ENCODE measurements around the gene FAM120C.

FAM120C gene

GRCh38 chrX:54166915-54167314 is 16.1 kb downstream of the FAM120C start:
- DNase-seq = no peak

DNA sequence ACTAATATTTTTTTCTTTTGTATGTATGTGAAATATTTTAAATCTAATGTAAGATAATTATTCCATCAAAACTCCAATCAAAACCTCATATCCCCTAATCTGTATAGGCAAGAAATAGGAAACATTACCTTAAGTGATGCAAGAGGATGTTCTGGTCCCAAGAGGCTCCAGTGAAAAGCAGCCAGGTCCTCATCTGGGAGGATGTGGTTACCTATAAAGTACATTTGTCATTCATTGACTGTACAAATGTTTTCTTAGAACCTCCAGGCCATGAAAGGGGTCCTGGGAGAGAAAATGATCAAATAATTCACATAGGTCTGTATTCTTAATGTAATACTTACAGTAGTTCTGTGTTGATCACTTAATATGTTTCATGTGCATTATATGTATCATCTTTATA is 25.5 kb downstream of the FAM120C start:
- DNase-seq = no peak

DNA sequence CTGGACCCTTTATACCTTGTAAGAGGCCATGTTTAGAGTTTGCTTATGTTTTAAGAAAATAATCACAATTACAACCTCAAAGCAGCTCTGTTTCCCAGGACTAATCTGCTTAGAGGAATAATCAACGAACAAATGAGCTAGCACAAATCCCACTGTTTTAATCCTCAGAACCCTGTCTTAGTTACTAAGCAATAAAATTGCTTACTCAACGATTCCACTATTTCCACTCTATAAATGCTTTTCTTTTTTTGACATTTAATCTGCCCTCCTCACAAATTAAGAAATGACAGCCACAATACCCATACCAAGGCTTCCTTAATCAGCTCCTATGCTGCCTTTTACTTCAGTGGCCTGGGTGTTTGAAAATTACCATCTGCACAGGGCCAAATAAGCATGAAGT is 48.8 kb downstream of the FAM120C start:
- DNase-seq = no peak

GRCh38 chrX:54116391-54116790 is 66.7 kb downstream of the FAM120C start:
- DNase-seq = no peak

GRCh38 chrX:54093571-54093970 is 89.5 kb downstream of the FAM120C start:
- no peak for DNase-seq

DNA sequence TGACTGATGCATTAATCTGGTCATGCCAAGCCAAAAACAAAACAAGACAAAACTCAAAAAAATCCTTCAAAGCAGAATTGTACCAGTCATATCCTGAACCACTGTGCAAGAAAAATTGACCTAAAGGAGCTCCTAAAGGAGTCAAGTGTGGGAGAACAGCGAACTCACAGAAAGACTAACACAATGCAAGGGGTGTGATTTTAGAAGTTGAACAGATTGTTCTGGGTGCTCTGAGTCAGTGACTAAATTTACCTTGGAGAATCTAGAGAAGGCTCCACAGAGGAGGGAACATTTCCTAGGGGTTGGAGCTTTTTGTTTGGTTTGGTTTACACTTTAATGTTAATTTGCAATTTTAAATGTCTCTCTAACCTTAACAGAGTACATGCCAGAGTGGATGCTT is 89.9 kb downstream of the FAM120C start:
- no peak for DNase-seq

DNA sequence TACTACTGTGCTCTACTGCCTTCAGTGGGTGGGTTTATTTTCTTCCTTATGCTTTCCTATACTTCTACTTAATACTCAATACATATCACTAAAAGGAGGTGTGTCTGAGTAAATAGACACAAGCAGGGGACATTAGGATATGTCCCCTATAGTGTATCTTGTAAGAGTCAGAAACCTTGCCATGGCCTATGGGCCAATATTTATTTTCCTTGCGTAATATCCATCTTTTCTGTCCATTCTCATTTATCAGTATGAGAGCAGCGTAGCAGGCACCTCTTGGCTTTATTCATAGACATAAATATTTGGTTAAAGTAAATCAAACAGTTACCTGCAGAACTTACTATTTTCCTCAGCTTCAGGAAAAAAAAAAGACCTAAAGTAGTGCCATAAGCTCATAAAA is 92.2 kb downstream of the FAM120C start:
- DNase-seq = no peak

DNA sequence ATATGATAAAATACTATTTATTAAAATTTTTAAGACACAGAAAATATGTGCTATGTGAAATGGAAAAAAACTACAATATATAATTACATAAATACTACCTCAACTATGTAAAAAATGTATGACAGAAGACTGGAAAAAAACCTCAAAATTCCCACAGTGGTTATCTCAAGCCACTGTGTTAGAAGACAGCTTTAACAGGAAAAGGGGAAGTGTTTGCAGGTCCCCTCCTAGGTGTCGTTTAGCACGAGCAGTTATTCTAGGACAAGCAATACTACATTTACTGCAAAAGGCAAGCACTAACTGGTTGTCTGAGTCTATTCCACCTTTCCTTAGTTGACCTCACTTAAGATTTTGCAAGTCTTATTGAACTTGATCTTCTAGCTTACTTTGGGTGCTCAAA is 93.9 kb downstream of the FAM120C start:
- DNase-seq = no peak

GRCh38 chrX:54087661-54088060 is 95.4 kb downstream of the FAM120C start:
- no peak for DNase-seq

- no peak for DNase-seq
Observed at GRCh38 chrX:54085666-54086065, 97.4 kb downstream of the FAM120C start.

DNA sequence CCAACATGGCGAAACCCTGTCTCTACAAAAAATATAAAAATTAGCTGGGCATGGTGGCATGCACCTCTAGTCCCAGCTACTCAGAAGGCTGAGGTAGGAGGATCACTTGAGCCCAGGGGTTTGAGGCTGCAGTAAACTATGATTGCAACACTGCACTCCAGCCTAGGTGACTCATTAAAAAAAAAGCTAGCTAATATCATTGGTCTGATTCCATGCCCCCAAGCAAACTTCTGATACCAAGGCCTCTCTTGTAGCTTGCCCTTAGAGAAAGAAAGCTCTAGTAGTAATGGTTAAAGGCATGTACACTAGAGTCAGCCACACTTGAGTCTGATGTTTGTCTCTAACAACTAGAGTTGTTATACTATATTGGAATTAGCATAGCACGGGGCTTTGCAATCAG is 106.2 kb downstream of the FAM120C start:
- DNase-seq = no peak

DNA sequence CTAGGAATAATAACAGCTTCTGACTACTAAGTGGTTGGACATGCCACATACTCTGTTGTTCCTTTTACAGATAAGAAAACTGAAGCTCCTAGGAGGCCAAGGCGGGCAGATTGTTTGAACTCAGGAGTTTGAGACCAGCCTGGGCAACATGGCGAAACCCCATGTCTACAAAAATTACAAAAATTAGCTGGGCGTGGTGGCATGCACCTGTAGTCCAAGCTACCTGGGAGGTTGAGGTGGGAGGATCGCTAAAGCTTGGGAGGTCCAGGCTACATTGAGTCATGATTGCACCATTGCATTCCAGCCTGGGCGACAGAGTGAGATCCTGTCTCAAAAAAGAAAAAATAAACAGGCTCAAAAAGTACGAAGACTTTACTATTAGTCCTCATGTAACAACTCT is 108.2 kb downstream of the FAM120C start:
- DNase-seq = no peak

DNA sequence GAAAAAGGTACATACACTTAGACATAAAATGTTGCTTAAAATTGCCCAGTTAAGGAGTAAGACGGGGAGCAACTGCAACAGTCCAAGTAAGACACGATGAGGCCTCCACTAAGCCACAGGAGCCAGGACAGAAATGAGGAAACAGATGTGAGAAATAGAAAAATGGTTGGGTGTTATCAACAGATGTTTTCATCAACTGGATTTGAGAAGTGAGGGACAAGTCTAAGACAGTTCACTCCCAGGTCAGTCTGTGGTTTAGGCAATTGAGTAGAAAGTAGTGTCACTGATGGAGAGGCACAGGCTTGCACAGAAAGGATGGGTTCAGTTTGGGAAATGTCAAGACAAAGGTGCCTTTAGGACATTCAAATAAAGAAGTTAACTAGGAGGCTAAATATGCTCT is 115.3 kb downstream of the FAM120C start:
- DNase-seq = no peak

- DNase-seq = no peak
Observed at GRCh38 chrX:54066841-54067240, 116.2 kb downstream of the FAM120C start.

DNA sequence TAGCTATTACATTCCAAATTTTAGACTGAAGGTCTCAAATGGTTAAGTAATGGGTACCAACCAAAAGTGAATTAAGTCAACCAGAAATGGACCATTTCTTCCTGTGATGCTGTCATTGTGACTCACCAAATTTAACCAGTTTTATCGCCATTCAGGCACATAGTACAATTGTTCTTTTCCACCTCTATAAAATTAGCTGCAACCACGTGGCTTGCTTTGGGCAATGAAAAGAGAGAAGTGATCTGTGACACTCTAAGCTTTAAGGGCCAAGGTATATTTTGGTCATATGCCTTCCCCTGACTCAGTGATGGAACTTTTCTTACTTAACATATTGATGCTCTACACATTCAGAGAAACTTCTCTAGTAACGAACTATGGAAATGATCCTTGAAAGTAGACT is 118.5 kb downstream of the FAM120C start:
- DNase-seq = no peak

DNA sequence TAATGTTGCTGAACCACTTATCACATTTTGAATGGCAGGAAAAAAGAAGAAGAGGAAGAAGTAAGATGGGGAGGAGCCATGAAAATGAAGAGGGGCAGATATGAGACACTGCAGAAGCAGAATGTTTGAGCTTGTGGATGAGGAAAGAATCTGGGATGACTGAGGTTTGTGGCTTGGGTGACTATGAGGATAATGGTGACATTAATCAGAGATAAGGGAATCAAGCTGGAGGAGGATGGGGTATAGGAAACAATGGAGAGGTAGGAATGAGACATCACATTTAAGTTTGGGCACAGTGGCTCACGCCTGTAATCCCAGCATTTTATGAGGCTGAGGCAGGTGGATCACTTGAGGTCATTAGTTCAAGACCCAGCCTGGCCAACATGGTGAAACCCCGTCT is 119.7 kb downstream of the FAM120C start:
- no peak for DNase-seq

DNA sequence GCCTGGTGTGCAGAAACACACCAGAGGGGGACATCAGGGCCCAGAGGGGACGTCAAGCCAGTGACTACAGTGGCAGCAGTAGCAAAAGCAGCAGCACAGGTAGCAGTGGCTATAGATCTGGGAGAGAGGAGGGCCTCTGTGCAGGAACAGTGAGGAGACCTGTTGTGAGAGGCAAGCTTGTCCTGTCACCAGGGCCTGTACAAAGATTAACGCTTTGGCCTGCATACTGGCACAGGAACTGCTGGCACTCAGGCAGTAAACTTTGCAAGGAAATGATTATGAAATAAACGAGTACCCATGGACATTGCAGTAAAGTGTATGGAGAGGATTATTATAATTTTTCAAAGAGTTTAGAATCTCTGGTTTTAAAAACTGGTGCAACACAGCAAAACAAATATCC is 133.3 kb downstream of the FAM120C start:
- DNase-seq = no peak

- no peak for DNase-seq
Observed at GRCh38 chrX:54048412-54048811, 134.6 kb downstream of the FAM120C start.

- no peak for DNase-seq
Observed at GRCh38 chrX:54045563-54046228, 137.4 kb downstream of the FAM120C start.

DNA sequence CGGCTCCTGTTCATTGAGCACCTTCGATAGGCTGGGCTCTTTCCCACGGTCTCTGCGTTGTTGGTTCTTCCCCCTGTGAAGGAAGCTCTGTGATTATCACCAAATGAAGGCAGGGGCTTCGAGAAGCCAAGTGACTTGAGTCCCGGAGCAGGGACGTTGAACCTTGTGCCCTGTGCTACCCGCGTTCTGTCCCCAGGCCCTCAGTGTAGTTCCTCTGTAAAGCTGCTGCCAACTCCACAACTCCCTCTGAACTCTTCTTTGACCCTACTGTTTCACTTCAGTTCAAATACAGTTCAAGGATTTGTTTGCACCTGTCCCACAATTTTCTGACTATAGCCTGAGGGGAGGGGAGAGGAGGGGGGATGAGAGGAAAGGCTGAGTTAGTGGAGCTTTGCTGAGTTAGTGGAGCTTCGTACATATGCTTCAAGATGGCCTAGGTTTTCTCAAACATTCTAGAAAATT is 138.1 kb downstream of the FAM120C start:
- no peak for DNase-seq

DNA sequence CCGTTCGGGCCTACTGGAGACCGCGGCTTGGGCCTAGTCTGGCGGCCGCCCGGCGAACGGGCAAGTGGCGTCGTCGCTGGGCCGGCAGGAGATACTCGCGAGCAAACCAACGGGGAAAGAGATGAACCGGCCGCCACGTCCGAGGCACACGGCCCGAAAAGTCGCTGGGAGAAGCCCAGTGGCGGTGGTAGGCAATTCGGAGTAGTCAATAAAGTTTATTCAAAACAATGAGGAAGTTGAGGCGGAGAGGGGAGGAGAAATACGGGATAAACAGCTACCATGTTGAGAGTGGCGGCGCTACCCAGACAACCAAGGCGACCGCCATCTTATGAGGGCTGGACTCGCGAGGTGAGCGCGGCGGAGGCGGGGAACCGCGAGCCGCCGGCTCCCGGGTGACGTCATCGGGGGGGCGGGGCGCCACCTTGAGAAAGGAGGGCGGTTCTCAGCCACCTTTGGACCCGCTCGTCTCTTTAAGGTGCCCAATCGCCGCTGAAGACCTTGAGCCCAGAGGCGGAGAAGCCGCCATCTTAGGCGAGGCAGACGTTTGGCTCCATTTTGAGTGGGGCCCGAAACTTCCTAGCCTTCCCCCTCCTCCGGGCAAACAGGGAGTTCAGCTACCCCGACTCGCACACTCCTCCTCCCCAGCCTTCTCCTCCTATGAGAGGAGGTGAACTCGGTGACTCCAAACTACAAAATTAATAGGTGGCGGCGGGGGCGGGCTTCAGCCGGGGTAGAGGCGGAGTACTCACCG is 138.8 kb downstream of the FAM120C start, which contains the start of gene PHF8:
Gene PHF8, minus strand, starts transcription at position 348 of the 751 bp plus-strand sequence. CDS start 1,745 bp downstream, outside the sequence.
- peak; percentile 43 to 59 for DNase-seq

DNA sequence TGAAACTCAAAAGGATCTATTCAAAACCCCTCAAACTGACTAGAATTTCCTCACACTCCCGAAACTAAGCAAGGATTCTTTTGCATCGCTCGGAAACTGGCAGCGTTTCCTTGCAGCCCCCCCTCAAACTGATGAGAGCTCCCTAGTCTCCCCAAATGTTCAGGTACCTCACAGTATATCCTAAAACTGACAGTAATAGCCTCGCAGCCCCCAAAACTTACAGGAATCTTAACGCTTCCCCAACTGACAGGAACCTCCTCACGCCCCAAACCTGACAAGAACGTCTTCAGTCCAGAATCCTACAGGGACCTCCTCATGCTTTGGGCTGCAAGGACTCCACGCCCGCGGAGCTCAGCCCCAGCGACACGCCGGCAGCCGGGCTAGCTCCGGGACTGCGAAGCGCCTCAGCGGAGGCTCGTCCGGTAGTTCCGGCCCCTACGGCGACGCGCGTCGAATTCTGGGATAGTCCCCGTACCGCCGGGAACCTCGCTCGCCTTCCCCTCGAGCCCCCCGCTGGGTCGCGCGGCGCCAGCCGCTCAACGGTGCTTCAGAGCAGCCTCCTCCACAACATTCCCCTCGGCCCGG is 139.4 kb downstream of the FAM120C start:
- no peak for DNase-seq

DNA sequence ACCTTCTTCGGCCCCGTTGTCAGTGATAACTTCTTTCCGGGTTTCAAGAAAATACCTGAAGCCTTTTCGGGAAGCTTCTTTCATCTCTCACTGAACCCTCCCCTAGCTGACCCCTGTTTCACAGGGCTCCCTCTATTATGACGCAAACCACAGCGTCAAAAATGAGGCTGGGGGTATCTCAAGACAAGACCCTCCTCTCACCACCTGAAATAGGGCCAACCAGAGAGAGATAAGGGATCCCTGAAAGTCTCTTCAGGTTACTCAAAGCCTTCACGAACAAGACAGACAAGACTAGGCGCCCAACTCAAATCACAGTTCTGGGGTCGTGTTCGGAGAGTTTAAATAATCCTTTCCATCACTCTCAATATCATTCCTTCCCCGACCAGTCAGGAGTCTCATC is 140.0 kb downstream of the FAM120C start:
- no peak for DNase-seq

DNA sequence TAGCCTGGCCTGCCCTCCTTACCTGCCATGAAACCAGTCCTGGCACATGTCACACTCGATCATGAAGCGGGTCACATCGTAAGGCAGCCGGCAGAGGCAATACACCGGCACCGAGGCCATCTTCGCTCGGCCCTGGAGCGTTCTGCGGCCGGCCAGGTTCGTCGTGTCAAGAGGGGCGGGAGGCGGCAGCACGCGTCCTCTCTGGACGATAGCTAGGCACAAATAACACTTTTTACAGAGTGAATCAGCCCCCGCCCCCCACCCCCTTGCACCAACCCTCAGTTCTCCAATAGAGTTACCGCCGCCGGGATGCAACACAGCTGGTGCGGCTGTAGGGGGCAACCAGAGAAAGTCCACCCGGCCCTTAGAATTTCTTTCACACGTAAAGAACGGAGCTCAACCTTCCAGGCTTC is 140.4 kb downstream of the FAM120C start:
- no peak for DNase-seq

All from cerebellar nuclear complex (tissue), 1 donor.